Stimulated activated effector memory CD8-positive, alpha-beta T cell treated with anti-CD3 and anti-CD28 coated beads, Interleukin-12 subunit alpha, Interleukin-12 subunit beta, amount 100 ng/mL, for 72 hours (primary cell): ENCODE results near the gene SPAG16.

Experiments
- ATAC-seq: fragments of 150-1000 bp; cut with Tn5 transposase; 2 replicates; pipeline ENCODE4 v1.10.0; 2021
- DNase-seq, 2 donors: peaks; one replicate each; pipeline ENCODE4 v3.0.0; 2021 to 2022; ENCODE audit warnings: low spot score in 2 of 2
- H3K27ac Mint-ChIP-seq: one replicate; pipeline ENCODE4 v1.8.0; 2022; ENCODE audit warnings: mild to moderate bottlenecking, mixed read lengths
- H3K36me3 Mint-ChIP-seq: one replicate; pipeline ENCODE4 v1.8.0; 2022; ENCODE audit warnings: mild to moderate bottlenecking, mixed read lengths
- H3K4me1 Mint-ChIP-seq: one replicate; pipeline ENCODE4 v1.8.0; 2022; ENCODE audit warnings: mixed read lengths
- H3K4me3 Mint-ChIP-seq: one replicate; pipeline ENCODE4 v1.8.0; 2022; ENCODE audit warnings: mild to moderate bottlenecking, mixed read lengths
- H3K9me3 Mint-ChIP-seq: one replicate; pipeline ENCODE4 v1.8.0; 2022; ENCODE audit warnings: mixed read lengths

Gene SPAG16

DNA sequence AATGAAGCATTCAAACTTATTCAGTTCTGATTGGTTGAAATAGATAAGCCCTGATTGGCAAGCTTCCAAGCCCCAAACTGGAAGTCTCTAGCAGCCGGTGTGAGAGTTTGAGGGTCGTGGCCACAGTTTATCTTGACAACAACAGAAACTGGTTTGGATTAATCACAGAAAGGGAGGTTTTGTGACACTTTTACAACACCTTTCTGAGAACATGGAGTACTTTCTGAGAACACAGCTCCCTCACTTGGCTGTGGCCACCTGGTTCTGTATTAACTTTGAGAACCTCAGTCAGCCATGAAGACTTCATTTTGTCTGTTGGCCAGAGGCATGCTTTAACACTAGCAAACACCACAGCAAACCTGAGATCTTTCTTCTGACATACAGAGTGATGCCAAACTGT is 845.9 kb downstream of the SPAG16 start:
- Mint-ChIP-seq H3K4me1 (no peaks in the 10 kb centered on the region), H3K27ac (no peak overlapping the region), H3K4me3 (no peak overlapping the region), H3K36me3 (no peaks in the 10 kb centered on the region), H3K9me3 (peaks cover 7% of the 10 kb centered on the region)
- DNase-seq (no peak), ATAC-seq (no peak)

DNA sequence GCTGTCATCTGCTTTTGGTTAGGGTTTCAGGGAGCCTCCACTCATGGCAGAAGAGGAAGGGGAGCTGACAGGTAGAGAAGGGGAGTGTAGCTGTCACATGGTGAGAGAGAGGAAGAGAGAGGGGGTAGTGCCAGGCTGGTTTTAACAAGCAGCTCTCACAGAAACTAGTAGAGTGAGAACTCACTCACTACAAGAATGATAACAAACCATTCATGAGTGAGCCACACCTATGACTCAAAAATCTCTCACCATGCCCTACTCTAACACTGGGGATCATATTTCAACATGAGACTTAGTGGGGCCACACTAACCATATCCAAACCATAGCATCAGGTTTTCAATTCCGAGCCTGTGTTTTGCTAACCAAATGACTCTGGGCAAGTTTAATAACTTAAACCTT is 851.7 kb downstream of the SPAG16 start:
- ATAC-seq (no peak), DNase-seq (no peak)
- Mint-ChIP-seq H3K27ac (no peak overlapping the region), H3K4me3 (no peak overlapping the region), H3K9me3 (peaks cover 13% of the 10 kb centered on the region), H3K36me3 (no peaks in the 10 kb centered on the region), H3K4me1 (no peaks in the 10 kb centered on the region)

- DNase-seq = no peak
- no peak for ATAC-seq
- Mint-ChIP-seq H3K9me3 (peaks cover 13% of the 10 kb centered on the region), H3K27ac (no peak overlapping the region), H3K4me1 (no peaks in the 10 kb centered on the region), H3K36me3 (no peaks in the 10 kb centered on the region), H3K4me3 (no peak overlapping the region)
Observed at GRCh38 chr2:214138779-214139178, 854.5 kb downstream of the SPAG16 start.

- no peak for ATAC-seq
- no peaks in the 10 kb centered on the region for H3K36me3 Mint-ChIP-seq
- no peak overlapping the region for H3K4me3 Mint-ChIP-seq
- DNase-seq = no peak
- peaks cover 13% of the 10 kb centered on the region for H3K9me3 Mint-ChIP-seq
- no peaks in the 10 kb centered on the region for H3K4me1 Mint-ChIP-seq
- H3K27ac Mint-ChIP-seq = no peak overlapping the region
Observed at GRCh38 chr2:214139630-214140284, 855.5 kb downstream of the SPAG16 start.

- Mint-ChIP-seq H3K4me1 (no peaks in the 10 kb centered on the region), H3K9me3 (peaks cover 6% of the 10 kb centered on the region), H3K4me3 (no peak overlapping the region), H3K36me3 (no peaks in the 10 kb centered on the region), H3K27ac (no peak overlapping the region)
- no peak for ATAC-seq
- DNase-seq = no peak
Observed at GRCh38 chr2:214156971-214157370, 872.7 kb downstream of the SPAG16 start.

GRCh38 chr2:214158851-214159250 is 874.6 kb downstream of the SPAG16 start:
- no peaks in the 10 kb centered on the region for H3K9me3 Mint-ChIP-seq
- DNase-seq = no peak
- ATAC-seq = no peak
- H3K36me3 Mint-ChIP-seq = no peaks in the 10 kb centered on the region
- H3K4me1 Mint-ChIP-seq = no peaks in the 10 kb centered on the region
- H3K4me3 Mint-ChIP-seq = no peak overlapping the region
- no peak overlapping the region for H3K27ac Mint-ChIP-seq

DNA sequence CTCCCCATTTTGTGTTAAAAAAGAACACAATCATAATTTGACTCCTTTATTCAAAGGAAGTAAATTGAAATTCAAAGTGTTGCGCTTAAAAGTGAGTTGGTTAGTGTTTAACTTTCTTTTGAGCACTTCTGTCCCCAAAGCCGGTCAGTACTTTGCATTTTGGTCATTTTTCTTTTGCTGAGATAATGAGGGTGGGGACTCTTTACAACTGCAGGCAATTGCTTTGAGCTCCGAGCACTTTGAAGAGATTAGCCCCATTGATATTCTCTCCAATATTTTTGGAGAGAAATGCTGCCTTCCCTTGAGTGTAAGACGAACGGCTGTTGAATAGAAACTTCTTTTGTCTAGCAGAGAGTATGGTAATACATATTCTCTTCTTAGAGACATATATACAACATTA is 885.0 kb downstream of the SPAG16 start:
- H3K4me1 Mint-ChIP-seq = no peaks in the 10 kb centered on the region
- no peak for DNase-seq
- H3K27ac Mint-ChIP-seq = no peak overlapping the region
- H3K4me3 Mint-ChIP-seq = no peak overlapping the region
- no peaks in the 10 kb centered on the region for H3K36me3 Mint-ChIP-seq
- no peak for ATAC-seq
- H3K9me3 Mint-ChIP-seq = peaks cover 4% of the 10 kb centered on the region

GRCh38 chr2:214169736-214170135 is 885.5 kb downstream of the SPAG16 start:
- Mint-ChIP-seq H3K9me3 (peaks cover 4% of the 10 kb centered on the region), H3K27ac (no peak overlapping the region), H3K4me3 (no peak overlapping the region), H3K4me1 (no peaks in the 10 kb centered on the region), H3K36me3 (no peaks in the 10 kb centered on the region)
- no peak for DNase-seq
- ATAC-seq = no peak

- H3K4me3 Mint-ChIP-seq = no peak overlapping the region
- no peak for ATAC-seq
- H3K9me3 Mint-ChIP-seq = no peaks in the 10 kb centered on the region
- H3K27ac Mint-ChIP-seq = no peak overlapping the region
- no peaks in the 10 kb centered on the region for H3K4me1 Mint-ChIP-seq
- no peaks in the 10 kb centered on the region for H3K36me3 Mint-ChIP-seq
- DNase-seq = no peak
Observed at GRCh38 chr2:214174563-214174962, 890.3 kb downstream of the SPAG16 start.

GRCh38 chr2:214180071-214180470 is 895.8 kb downstream of the SPAG16 start:
- Mint-ChIP-seq H3K36me3 (no peaks in the 10 kb centered on the region), H3K27ac (no peak overlapping the region), H3K4me3 (no peak overlapping the region), H3K4me1 (no peaks in the 10 kb centered on the region), H3K9me3 (no peaks in the 10 kb centered on the region)
- ATAC-seq = no peak
- no peak for DNase-seq

DNA sequence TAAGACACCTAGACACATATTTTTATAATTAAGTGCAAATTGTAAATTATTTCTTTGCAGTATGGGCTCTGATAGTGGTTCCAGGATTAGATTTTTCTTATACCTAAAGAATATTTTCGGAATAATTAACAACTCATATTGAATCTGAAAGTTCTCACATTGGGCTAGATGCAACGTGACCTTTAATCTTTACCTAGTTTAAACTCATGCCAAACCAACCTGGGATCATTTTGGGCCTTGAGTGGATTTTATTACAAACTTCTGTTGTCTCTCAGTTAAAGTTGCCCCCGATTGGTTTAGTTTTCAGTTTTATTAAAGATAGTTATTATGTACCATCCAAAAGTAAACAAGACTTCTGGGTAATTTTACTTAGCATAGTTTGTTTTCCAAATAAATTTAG is 896.4 kb downstream of the SPAG16 start:
- Mint-ChIP-seq H3K4me1 (no peaks in the 10 kb centered on the region), H3K36me3 (no peaks in the 10 kb centered on the region), H3K27ac (no peak overlapping the region), H3K4me3 (no peak overlapping the region), H3K9me3 (no peaks in the 10 kb centered on the region)
- ATAC-seq = no peak
- no peak for DNase-seq

DNA sequence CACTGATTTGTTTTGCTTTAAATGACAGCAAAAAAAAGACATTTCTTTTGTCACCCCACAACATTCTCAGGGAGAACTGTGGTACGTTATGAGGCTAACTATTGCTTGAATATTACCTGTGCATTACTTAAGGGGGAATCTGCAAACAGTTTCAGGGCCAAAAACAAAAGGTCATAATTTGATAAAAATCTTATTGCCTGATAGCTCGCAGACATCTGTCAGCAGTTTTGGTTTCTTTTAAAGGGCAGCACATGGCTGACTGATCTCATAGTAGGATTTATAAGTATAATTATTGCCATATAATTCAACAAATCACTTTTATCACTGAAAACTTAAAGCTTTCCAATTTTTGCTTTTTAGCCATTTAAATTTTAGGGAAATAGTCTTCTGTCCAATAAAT is 900.2 kb downstream of the SPAG16 start:
- ATAC-seq (no peak), DNase-seq (no peak)
- no peaks in the 10 kb centered on the region for H3K36me3 Mint-ChIP-seq
- no peaks in the 10 kb centered on the region for H3K4me1 Mint-ChIP-seq
- no peaks in the 10 kb centered on the region for H3K9me3 Mint-ChIP-seq
- no peak overlapping the region for H3K4me3 Mint-ChIP-seq
- no peak overlapping the region for H3K27ac Mint-ChIP-seq

- Mint-ChIP-seq H3K4me3 (no peak overlapping the region), H3K9me3 (no peaks in the 10 kb centered on the region), H3K36me3 (no peaks in the 10 kb centered on the region), H3K4me1 (no peaks in the 10 kb centered on the region), H3K27ac (no peak overlapping the region)
- DNase-seq (no peak), ATAC-seq (no peak)
Observed at GRCh38 chr2:214185546-214185945, 901.3 kb downstream of the SPAG16 start.

GRCh38 chr2:214192711-214193110 is 908.4 kb downstream of the SPAG16 start:
- no peak overlapping the region for H3K27ac Mint-ChIP-seq

GRCh38 chr2:214193943-214194342 is 909.7 kb downstream of the SPAG16 start:
- ATAC-seq = no peak
- H3K4me1 Mint-ChIP-seq = no peaks in the 10 kb centered on the region
- no peak overlapping the region for H3K27ac Mint-ChIP-seq
- H3K9me3 Mint-ChIP-seq = no peaks in the 10 kb centered on the region
- no peaks in the 10 kb centered on the region for H3K36me3 Mint-ChIP-seq
- no peak for DNase-seq
- H3K4me3 Mint-ChIP-seq = no peak overlapping the region

More at GRCh38 chr2:214192711-214193110, 908.4 kb downstream of the SPAG16 start:
- H3K4me3 Mint-ChIP-seq = no peak overlapping the region
- DNase-seq (no peak), ATAC-seq (no peak)
- no peaks in the 10 kb centered on the region for H3K36me3 Mint-ChIP-seq
- H3K9me3 Mint-ChIP-seq = no peaks in the 10 kb centered on the region
- no peaks in the 10 kb centered on the region for H3K4me1 Mint-ChIP-seq

DNA sequence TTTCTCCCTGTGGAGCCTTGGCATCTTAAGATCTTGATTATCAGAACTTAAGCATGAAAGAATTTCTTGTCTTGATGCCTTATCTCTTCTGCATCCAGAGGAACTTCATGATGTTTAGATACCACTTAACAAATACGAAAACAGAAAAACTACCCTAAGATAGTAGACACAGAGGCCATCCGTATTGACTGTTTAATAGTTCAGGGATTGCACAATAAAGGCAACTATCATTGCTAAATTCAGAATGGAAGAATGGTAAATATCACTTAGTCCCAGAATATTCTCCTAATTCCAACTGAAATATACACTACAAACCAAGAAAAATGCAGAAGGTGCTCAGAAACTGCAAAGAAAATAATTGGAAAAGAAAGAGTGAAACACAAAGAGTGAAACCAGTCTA is 912.0 kb downstream of the SPAG16 start:
- no peak for ATAC-seq
- DNase-seq = no peak
- no peaks in the 10 kb centered on the region for H3K36me3 Mint-ChIP-seq
- H3K4me3 Mint-ChIP-seq = no peak overlapping the region
- peaks cover 2% of the 10 kb centered on the region for H3K9me3 Mint-ChIP-seq
- no peak overlapping the region for H3K27ac Mint-ChIP-seq
- no peaks in the 10 kb centered on the region for H3K4me1 Mint-ChIP-seq

GRCh38 chr2:214201892-214202291 is 917.6 kb downstream of the SPAG16 start:
- H3K4me1 Mint-ChIP-seq = no peaks in the 10 kb centered on the region
- H3K4me3 Mint-ChIP-seq = no peak overlapping the region
- ATAC-seq = no peak
- no peaks in the 10 kb centered on the region for H3K36me3 Mint-ChIP-seq
- H3K9me3 Mint-ChIP-seq = peaks cover 6% of the 10 kb centered on the region
- no peak for DNase-seq
- H3K27ac Mint-ChIP-seq = no peak overlapping the region
